NCI-H774 (cell line): ENCODE results near the gene KDELR3.

Experiments used
- DNase-seq: peaks from one replicate; lab custom pipeline; 2025; lab: John Stamatoyannopoulos, UW

The KDELR3 gene

GRCh38 chr22:38523029-38523428 lies 55.1 kb downstream of the KDELR3 start:
- no peak for DNase-seq

- DNase-seq: no peak
Measured at GRCh38 chr22:38523479-38523878, 55.6 kb downstream of the KDELR3 start.

- no peak for DNase-seq
Measured at GRCh38 chr22:38524429-38524828, 56.5 kb downstream of the KDELR3 start.

- no peak for DNase-seq
Measured at GRCh38 chr22:38531251-38531938, 63.5 kb downstream of the KDELR3 start.
